Omental fat pad (tissue), 4 donors: ENCODE data around the gene SNRNP70. TPM values are rescaled to one million over a fixed set of nuclear protein-coding genes. Genes with fewer than 3 reads are reported as not detected.
A peak's percentile ranks its signal among the peaks of the same experiment; 100 is the strongest.
"Not testable (repeated sequence)": the region's sequence is repeated elsewhere in the genome, so short reads cannot be mapped to it uniquely, and the experiment has no call there.

Source experiments
- ATAC-seq: fragments of 150-250 bp; one replicate; pipeline ENCODE4 v1.9.1; 2016; ENCODE audit warnings: mild to moderate bottlenecking, moderate library complexity; ENCODE audit not compliant: low FRiP score
- DNase-seq: peaks from one replicate; pipeline ENCODE4 v3.0.0-alpha.2; 2019; ENCODE audit warnings: low spot score
- CTCF ChIP-seq, 3 donors: fragments of 450-650 bp; IDR thresholded peaks; one replicate each; pipeline ENCODE4 v1.5.1; 2016 to 2017; ENCODE audit warnings: antibody characterized with exemption in 3 of 3, mild to moderate bottlenecking in 3 of 3, moderate library complexity in 2 of 3
- total RNA-seq, 4 donors: library from RNA; depleted of rRNA; stranded (reverse); fragments of >200 nt; gene quantifications; one replicate each; pipeline ENCODE4 v1.1.0, GENCODE V29; 2016

Gene SNRNP70
- total RNA-seq, 4 donors from 2014 or later, result 132 to 314 (median 207) TPM

- DNase-seq, result no peak
- no peak for TF ChIP-seq CTCF (IDR thresholded peaks at IDR 0.05)
- ATAC-seq, result no peak
Measured at GRCh38 chr19:49120868-49121267, 35.6 kb downstream of the SNRNP70 start.

GRCh38 chr19:49121841-49122240, 36.6 kb downstream of the SNRNP70 start:
- not testable (repeated sequence) for DNase-seq, ATAC-seq

GRCh38 chr19:49123285-49123684, 38.0 kb downstream of the SNRNP70 start:
- DNase-seq, ATAC-seq: not testable (repeated sequence)

GRCh38 chr19:49125025-49125731, 39.9 kb downstream of the SNRNP70 start:
- no peak for ATAC-seq
- no peak for TF ChIP-seq CTCF (IDR thresholded peaks at IDR 0.05)
- no peak for DNase-seq

- DNase-seq, result no peak
- TF ChIP-seq CTCF (IDR thresholded peaks at IDR 0.05), result no peak
- ATAC-seq, result no peak
Measured at GRCh38 chr19:49126575-49126974, 41.3 kb downstream of the SNRNP70 start.

GRCh38 chr19:49127225-49127624, 42.0 kb downstream of the SNRNP70 start:
- not testable (repeated sequence) for ATAC-seq, DNase-seq

- ATAC-seq (peak; percentile 97), DNase-seq (peak; percentile 80)
- no peak for TF ChIP-seq CTCF (IDR thresholded peaks at IDR 0.05)
Measured at GRCh38 chr19:49127674-49128544, 42.7 kb downstream of the SNRNP70 start.

GRCh38 chr19:49128545-49129237, 43.4 kb downstream of the SNRNP70 start:
- no peak for TF ChIP-seq CTCF (IDR thresholded peaks at IDR 0.05)
- DNase-seq (no peak), ATAC-seq (no peak)
